Stimulated activated naive CD4-positive, alpha-beta T cell (primary cell): ENCODE measurements around the gene DNAH5.

Source experiments
- DNase-seq, 6 experiments: peaks; one replicate each; lab custom pipeline; 2025; lab: John Stamatoyannopoulos, UW

DNAH5 gene

DNA sequence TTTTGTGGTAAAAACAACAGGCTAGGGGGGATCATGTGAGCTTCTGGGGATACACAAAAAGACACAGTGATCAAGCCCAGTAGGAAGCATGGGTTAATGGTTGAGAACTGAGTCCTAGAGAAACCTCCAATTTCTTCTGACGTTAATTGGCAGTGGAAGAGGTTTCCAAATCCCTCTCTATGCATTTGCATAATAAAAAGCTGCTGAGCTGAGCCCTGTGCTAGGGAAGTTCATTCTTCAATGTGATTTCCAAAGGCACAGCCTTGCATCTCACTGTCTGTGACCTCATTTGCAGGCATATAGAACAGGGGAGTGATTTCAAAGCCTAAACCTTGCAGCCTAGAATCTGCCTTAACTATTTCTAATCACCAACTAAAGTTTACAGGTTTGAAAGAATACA, 812 bp downstream of the DNAH5 start:
- DNase-seq: no peak

DNA sequence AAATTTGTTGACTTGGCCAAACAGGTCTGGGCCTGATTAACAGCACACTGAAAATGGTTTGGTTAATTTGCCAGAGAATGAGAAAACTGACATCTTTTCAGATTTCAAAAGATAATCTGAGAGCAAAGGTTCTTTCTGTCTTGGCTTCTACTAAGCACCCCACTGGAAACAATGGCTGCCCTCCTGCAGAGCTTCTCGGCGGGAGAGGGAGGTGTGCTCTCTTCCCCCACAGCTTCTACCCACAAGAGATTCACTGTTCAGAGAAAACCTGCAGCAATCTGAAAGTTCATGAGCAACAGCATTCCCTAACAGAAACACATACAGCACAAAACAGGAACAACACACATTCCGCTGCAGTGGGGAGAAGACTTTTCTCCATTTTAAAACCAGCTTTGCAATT, 3.0 kb downstream of the DNAH5 start:
- no peak for DNase-seq

DNA sequence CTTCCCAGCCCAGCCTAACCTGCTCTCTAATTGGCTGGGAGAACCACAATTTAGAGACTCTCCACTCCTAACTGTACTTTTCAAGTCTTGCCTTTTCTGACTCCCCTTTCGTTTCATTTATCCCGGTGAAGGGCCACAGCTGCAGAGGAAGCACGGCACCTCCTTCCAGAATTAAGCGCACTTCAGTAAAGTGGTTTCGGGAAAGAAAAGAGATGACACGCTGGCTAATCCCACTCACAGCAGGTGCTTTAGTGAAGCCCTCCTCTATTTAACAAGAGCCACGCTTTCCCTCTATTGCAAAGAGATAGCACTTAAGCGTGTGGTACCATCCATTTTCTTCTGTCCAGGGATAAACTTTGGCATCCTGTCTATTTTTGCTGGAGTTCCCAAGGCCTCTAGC, 4.8 kb downstream of the DNAH5 start:
- no peak for DNase-seq

GRCh38 chr5:13934921-13935320, 9.6 kb downstream of the DNAH5 start:
- DNase-seq: no peak

DNA sequence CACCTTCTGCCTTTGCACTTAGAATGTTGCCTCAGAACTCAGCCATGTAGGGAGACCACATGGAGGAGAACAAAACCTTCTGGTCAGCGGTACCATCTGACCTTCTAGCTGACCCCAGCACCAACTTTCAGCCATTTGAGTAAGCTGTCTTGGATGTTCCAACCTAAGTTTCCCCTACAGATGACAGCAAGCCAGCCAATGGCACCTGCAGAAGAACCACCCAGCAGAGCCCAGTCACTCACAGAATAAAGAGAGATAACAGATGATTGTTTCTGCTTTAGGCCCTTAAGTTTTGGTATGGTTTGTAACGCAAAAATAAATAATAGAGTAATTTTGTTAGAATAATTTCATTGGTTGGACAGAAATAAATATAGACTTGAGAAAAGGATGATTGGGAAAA, 10.4 kb downstream of the DNAH5 start:
- no peak for DNase-seq

DNA sequence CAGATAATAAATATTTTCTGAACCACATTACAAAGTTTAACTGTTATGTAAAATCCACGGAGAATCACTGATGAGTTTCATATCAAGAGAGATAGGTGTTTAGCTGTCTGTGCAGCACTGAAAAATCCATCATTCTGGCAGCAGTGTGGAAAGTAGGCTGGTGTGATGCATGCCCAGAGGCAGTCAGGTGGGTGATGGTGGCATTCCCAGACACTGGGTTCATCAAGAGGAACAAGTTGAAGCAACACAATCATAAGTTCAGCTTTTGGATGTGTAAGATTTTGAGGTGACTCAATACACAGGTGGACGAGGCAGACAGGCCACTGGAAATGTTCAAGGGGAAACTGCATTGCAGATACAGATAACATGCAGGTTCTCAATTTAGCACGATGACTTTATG, 11.9 kb downstream of the DNAH5 start:
- DNase-seq: no peak

GRCh38 chr5:13932011-13932410, 12.5 kb downstream of the DNAH5 start:
- no peak for DNase-seq

GRCh38 chr5:13930541-13931171, 13.8 kb downstream of the DNAH5 start:
- DNase-seq: no peak

- DNase-seq: no peak
These were observed 17.8 kb downstream of the DNAH5 start for GRCh38 chr5:13926731-13927130.

DNA sequence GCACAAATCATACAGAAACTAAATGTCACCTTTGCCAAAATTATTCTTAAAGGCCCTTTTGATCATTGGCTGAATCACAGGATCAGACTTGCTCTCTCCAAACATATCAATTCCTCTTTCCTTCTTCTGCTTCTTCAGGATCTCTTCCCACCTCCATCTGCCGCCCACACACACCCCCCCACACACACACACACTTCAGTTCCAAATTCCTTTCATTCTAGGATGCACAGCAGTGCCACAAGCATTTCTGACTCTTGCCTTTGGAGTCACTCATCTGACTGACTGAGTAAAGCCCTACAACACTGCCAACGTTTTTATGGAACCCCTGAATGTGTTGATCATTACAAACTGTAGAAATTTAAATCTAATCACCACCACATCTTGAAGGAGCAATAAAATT, 22.9 kb downstream of the DNAH5 start:
- DNase-seq: no peak

DNA sequence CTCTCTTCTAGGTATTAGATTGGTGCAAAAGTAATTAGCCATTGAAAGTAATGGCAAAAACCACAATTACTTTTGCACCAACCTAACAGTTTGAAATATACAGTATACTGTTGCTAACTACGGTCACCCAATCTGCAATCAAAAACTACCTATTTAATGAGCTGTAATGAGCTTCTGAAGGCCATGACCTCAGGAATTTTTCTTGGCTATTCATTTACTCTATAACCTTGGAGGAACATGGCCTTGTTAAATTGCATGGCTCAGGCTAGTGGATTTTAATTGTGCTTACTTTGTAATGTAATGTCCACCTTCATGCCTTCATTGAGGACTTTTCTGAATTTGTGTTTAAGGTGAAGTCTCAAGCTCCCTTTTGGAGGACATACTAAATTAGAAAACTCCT, 24.7 kb downstream of the DNAH5 start:
- DNase-seq: no peak

GRCh38 chr5:13919087-13919486, 25.4 kb downstream of the DNAH5 start:
- DNase-seq: no peak

DNA sequence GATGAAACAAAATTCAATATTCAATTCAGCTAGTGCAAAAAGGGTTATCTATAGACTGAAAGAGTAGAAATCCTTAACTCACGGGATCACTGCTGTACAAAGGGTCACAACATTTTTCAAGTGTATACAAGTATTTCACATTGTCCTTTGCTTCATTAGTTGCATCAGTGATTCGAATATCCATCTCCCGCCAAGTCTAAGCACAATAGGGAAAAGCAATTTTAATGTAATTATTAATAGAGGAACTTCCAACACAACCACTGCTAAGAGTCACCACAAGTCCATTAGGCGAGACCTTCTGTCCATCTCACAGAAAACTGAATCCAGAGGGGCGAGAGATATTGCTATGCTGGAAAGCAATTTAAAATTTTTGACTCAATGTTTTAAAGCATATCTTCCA, 27.4 kb downstream of the DNAH5 start:
- DNase-seq: no peak

- no peak for DNase-seq
These were observed 30.5 kb downstream of the DNAH5 start for GRCh38 chr5:13913962-13914361.

DNA sequence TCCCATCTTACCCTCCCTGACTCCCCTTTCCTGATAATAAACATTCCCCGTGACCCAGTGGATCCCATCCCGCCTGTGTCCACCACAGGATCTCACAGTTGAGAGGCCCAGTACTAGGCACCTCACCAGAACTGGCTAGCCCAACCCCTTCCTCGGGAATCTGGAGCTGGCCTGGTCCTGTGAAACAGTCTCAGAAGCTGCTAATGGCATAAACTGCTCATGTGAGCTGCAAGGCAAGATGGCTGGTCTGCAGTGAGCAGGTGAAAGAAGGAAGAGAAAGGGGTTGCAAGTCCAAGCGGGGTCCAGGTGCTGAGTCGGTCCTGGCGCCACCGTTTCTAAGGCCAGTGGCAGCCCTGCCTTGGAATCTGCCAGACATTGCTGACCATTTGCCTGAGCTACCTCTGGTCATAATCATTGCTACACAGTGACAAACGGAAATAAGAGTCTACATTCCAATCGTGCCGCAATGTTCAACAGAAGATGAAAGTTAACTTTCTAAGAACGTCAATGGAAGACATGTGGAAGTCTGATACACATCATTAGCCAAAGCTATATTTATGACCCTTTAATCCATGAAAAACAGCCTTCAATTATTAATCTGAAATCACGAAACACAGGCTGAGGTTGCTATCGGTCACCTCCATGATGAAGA, 33.7 kb downstream of the DNAH5 start:
- no peak for DNase-seq

GRCh38 chr5:13910201-13910600, 34.3 kb downstream of the DNAH5 start:
- DNase-seq: no peak

- no peak for DNase-seq
These were observed 35.2 kb downstream of the DNAH5 start for GRCh38 chr5:13909271-13909670.

- no peak for DNase-seq
These were observed 45.9 kb downstream of the DNAH5 start for GRCh38 chr5:13898569-13898968.

DNA sequence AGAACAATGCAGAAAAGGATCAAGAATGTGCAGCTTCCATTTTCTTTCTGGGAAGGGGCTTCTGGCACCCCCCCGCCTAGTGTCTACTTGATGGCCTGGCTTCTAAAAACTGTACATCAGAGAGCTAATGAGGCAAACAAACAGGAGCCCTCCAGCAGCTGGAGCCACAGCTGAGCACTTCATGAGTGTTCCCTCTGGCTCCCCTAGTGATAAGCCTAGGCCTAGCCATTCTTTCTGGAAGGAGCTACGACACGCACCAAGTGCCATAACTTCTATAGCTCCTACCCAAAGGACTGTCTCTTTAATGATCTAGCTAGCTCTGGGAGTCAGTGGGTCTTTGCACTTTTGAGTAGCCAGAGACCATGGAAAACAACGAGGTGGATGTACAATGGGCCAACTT, 66.1 kb downstream of the DNAH5 start:
- DNase-seq: no peak

DNA sequence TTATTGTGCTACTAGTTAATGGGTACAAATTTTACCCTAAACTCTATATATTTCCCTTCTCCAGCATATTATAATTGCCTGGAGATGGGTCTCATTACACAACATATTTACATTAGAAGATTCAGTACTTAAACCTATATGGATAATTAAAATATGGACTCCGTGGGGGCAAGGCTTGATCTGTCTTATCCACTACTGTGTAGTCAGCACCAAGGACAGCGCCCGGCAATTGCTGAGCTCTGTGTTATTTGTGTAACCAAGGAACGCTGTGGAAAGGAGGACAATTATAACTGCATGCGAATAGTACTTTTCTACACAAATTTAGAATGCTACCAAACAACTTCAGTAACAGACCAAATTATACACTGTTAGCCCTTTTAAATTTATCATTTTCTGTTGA, 77.7 kb downstream of the DNAH5 start:
- no peak for DNase-seq

DNA sequence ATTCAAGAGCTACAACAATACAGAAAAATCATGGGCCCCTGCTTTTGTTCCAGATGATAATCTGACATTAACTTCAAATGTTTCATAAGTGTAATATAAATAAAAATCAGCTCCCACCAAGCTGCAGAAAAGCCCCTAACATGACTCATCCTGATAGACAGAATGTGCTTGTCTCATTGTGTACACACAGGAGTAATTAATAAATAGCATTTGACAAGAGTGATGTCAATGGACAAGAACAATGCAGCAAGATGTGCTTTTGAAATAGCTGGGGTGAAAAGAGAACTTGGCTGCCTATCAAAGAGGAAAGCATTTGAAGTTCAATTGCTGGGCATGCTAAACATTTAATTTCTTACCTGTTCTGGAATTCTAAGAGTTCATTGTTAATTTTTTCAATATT, 79.2 kb downstream of the DNAH5 start:
- DNase-seq: no peak

GRCh38 chr5:13860146-13860545, 84.3 kb downstream of the DNAH5 start:
- DNase-seq: no peak

DNA sequence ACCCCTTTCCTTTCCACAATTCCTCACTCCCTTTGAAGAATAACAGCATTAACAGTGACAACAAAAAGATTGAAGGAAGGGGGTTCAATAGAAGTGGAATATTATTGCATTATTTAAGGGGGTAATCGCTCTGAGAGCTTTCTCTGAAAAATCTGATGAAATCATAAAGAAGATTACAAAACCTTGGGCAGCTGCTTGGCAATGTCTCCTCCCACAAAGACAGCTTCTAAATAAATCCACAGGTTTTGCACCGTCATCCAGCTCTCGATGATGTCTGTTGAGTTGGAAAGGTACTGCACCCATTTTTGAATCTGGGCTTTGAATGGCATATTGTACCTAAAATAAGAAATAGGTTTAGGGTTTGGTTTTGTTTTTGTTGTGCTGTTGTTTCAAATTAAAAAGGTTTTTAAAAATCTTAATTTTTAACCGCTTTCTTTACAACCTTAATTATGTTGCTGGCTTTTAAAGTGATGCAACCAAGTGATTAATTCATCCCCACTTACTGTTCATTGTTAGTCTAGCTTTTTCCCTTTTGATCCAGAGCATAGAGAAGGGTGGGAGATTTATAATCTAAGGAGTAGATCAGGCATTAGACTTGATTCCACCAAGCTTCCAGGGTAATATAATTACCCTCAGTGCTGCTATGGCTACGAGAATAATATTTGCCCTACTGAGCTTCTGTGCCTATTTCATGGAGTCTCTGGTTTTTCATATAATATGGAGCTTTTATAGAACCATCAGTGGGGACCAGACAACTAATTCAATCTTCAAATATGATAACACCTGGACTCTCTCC, 85.0 kb downstream of the DNAH5 start:
- DNase-seq: no peak
